GM19328 (cell line): Measurements from ENCODE around the gene TNNC2.

Source experiments
- ATAC-seq: cut with Tn5 transposase; IDR thresholded peaks from one replicate; pipeline ENCODE4 v1.9.1; 2021; ENCODE audit warnings: mild to moderate bottlenecking, moderate library complexity; ENCODE audit not compliant: unreplicated experiment

TNNC2 gene

GRCh38 chr20:45782890-45783289, 44.2 kb downstream of the TNNC2 start:
- ATAC-seq: no peak

GRCh38 chr20:45781391-45781931, 45.7 kb downstream of the TNNC2 start:
- ATAC-seq: no peak

GRCh38 chr20:45780159-45780558, 47.0 kb downstream of the TNNC2 start:
- no peak for ATAC-seq

DNA sequence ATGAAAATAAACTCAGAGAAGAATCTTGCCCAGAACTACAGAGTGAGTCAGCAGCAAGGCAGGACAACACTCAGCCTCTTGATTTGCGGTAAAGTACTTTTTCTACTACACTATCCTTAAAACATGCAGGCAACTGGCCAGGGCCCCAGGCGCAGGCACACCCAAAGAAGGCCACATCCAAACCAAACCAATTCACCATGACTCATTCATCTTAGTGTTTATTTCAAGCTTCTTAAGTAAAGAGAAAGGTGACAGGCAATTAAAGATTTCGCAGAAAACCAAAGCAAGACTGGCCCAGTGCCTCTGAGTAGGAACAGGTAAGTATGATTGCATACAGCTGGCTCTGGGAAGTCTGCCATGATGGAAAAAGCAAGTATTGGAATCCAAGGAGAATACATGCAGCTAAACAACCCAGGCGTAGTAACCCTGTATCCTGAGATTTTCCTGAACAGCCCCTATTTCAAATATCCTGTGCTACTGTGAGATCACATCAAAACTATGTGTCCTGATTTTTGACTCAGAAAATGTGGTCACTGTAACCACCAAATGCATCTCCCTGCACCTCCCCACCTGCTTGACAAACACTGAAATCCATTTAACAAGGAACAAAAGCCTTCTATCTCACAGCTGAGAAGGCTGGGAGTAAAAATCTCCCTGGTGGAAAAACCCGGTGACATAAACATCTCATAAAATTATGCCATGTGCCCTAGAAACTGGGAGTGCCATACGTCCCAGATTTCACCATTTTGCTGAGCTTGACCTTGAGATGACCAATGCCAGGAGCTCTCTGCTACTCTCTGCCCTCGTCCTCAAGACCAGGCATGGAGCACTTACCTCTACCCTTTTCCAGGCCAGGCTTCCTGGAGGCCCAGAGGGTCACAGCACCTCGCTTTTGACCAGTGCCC, 47.8 kb downstream of the TNNC2 start:
- ATAC-seq: no peak

- ATAC-seq: no peak
Measured at GRCh38 chr20:45776931-45777330, 50.2 kb downstream of the TNNC2 start.

GRCh38 chr20:45775411-45775810, 51.7 kb downstream of the TNNC2 start:
- no peak for ATAC-seq

DNA sequence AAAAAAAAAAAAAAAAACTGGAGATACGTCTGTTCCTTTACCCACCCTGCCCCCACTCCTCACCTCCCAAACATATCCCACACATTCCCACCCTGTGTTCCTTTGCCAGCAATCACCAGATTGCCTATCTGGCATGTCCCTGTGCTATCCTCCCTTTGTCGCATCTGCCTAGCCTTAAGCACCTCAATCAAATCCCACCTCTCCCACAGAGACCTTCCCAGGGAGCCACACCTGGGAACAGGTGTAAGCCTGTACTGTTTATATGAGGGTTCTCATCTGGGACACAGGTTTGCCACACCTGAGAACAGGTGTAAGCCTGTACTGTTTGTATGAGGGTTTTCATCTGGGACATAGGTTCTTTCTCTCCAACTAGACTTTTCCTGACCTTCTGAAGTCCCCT, 52.2 kb downstream of the TNNC2 start:
- no peak for ATAC-seq
